Measurements from ENCODE around the gene WFDC1. TPM values are rescaled to one million over a fixed set of nuclear protein-coding genes. Genes with fewer than 3 reads are reported as not detected.

WFDC1 gene
- total RNA-seq, 1 donor from 2014 or later: 12.0 TPM

DNA sequence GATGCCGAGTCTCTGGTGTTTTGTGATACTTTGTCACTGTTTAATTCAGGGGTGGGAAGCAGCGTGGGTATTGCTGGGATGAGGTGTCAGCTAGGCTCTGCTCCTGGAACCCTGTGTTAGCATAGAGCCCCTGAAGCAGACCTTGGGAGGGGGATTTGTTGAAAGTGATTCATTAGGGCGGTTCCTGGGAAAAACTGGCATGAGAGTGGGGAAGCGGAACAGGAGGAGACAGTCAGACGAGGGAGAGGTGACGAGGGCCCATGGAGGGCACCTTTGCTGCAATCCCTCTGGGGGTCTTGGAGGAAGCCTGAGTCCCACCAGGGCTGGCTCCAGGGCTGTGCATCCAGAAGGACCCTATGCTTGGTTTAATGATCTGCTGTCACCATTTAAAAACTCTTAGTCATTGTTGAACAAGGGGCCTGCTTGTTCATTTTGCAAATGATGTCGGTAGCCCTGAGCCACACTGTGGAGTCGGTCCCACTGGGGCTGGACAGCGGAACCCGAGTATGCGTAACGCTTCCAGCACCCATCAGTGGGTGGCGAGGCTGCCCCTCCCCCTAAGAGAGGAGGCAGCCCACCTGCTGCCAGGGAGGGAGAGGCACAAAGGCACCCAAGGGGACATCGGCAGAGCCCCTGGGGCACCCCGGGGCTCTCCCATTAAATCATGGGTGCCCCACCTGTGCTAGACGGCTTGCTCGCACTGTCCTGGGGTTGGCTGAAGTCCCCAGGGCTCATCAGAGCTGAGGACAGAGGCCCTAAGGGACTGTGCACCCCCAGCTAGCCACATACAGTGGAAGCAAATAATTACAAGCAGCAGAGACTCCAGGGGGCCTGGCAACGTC is 35.4 kb downstream of the WFDC1 start:
- Histone ChIP-seq H3K4me1 (no peaks in the 10 kb centered on the region), H3K9me3 (no peaks in the 10 kb centered on the region), H3K4me3 (no peak overlapping the region), H3K27me3 (no peaks in the 10 kb centered on the region), H3K27ac (no peak overlapping the region), H3K36me3 (no peaks in the 10 kb centered on the region)
- DNase-seq (ENCODE audit: extremely low spot score in 2 of 2): no peak
- TF ChIP-seq, protein P1, sequence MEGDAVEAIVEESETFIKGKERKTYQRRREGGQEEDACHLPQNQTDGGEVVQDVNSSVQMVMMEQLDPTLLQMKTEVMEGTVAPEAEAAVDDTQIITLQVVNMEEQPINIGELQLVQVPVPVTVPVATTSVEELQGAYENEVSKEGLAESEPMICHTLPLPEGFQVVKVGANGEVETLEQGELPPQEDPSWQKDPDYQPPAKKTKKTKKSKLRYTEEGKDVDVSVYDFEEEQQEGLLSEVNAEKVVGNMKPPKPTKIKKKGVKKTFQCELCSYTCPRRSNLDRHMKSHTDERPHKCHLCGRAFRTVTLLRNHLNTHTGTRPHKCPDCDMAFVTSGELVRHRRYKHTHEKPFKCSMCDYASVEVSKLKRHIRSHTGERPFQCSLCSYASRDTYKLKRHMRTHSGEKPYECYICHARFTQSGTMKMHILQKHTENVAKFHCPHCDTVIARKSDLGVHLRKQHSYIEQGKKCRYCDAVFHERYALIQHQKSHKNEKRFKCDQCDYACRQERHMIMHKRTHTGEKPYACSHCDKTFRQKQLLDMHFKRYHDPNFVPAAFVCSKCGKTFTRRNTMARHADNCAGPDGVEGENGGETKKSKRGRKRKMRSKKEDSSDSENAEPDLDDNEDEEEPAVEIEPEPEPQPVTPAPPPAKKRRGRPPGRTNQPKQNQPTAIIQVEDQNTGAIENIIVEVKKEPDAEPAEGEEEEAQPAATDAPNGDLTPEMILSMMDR (IDR thresholded peaks at IDR 0.05): no peak
- TF ChIP-seq POLR2AphosphoS5 (IDR thresholded peaks at IDR 0.05; ENCODE audit: insufficient read depth in 1 of 2, low read depth in 1 of 2): no peak
- no peak for TF ChIP-seq POLR2A (IDR thresholded peaks at IDR 0.05)
- intact Hi-C loops (cut with DNase I): no loop called here

GRCh38 chr16:84330685-84331050 is 36.0 kb downstream of the WFDC1 start:
- Histone ChIP-seq H3K27ac (no peak overlapping the region), H3K36me3 (no peaks in the 10 kb centered on the region), H3K4me1 (no peaks in the 10 kb centered on the region), H3K9me3 (no peaks in the 10 kb centered on the region), H3K4me3 (no peak overlapping the region), H3K27me3 (no peaks in the 10 kb centered on the region)
- TF ChIP-seq POLR2AphosphoS5 (IDR thresholded peaks at IDR 0.05; ENCODE audit: insufficient read depth in 1 of 2, low read depth in 1 of 2) (no peak), POLR2A (IDR thresholded peaks at IDR 0.05) (no peak)
- TF ChIP-seq, protein P1 (IDR thresholded peaks at IDR 0.05): no peak
- intact Hi-C loops (cut with DNase I): no loop called here
- no peak for DNase-seq (ENCODE audit: extremely low spot score in 2 of 2)

GRCh38 chr16:84331998-84332780 is 37.5 kb downstream of the WFDC1 start:
- no peaks in the 10 kb centered on the region for H3K27me3 ChIP-seq
- no peak overlapping the region for H3K4me3 ChIP-seq
- intact Hi-C loops (cut with DNase I): no loop called here
- no peaks in the 10 kb centered on the region for H3K9me3 ChIP-seq
- TF ChIP-seq POLR2A (IDR thresholded peaks at IDR 0.05) (no peak), POLR2AphosphoS5 (IDR thresholded peaks at IDR 0.05; ENCODE audit: insufficient read depth in 1 of 2, low read depth in 1 of 2) (no peak)
- no peaks in the 10 kb centered on the region for H3K36me3 ChIP-seq
- H3K27ac ChIP-seq: no peak overlapping the region
- no peaks in the 10 kb centered on the region for H3K4me1 ChIP-seq
- DNase-seq (ENCODE audit: extremely low spot score in 2 of 2): no peak

GRCh38 chr16:84332975-84333684 is 38.5 kb downstream of the WFDC1 start:
- no peak for DNase-seq (ENCODE audit: extremely low spot score in 2 of 2)
- no peaks in the 10 kb centered on the region for H3K27me3 ChIP-seq
- no peaks in the 10 kb centered on the region for H3K36me3 ChIP-seq
- H3K27ac ChIP-seq: no peak overlapping the region
- no peaks in the 10 kb centered on the region for H3K9me3 ChIP-seq
- H3K4me3 ChIP-seq: no peak overlapping the region
- no peaks in the 10 kb centered on the region for H3K4me1 ChIP-seq
- no peak for TF ChIP-seq POLR2AphosphoS5 (IDR thresholded peaks at IDR 0.05; ENCODE audit: insufficient read depth in 1 of 2, low read depth in 1 of 2)
- no peak for TF ChIP-seq POLR2A (IDR thresholded peaks at IDR 0.05)
- TF ChIP-seq, protein P1 (IDR thresholded peaks at IDR 0.05): no peak
- intact Hi-C loops (cut with DNase I): no loop called here

GRCh38 chr16:84334058-84334457 is 39.4 kb downstream of the WFDC1 start:
- Histone ChIP-seq H3K36me3 (no peaks in the 10 kb centered on the region), H3K4me3 (no peak overlapping the region), H3K27me3 (no peaks in the 10 kb centered on the region), H3K4me1 (no peaks in the 10 kb centered on the region), H3K27ac (no peak overlapping the region), H3K9me3 (no peaks in the 10 kb centered on the region)
- intact Hi-C loops (cut with DNase I): no loop called here
- TF ChIP-seq POLR2A (IDR thresholded peaks at IDR 0.05) (no peak), POLR2AphosphoS5 (IDR thresholded peaks at IDR 0.05; ENCODE audit: insufficient read depth in 1 of 2, low read depth in 1 of 2) (no peak)
- TF ChIP-seq, protein P1 (IDR thresholded peaks at IDR 0.05): no peak
- DNase-seq (ENCODE audit: extremely low spot score in 2 of 2): no peak

Measured in vagina (tissue), 2 donors.